GM21786 (cell line): ENCODE measurements around the gene PIK3C3.
"Not testable (repeated sequence)": the region's sequence is repeated elsewhere in the genome, so short reads cannot be mapped to it uniquely, and the experiment has no call there.

Experiments
- ATAC-seq: cut with Tn5 transposase; IDR thresholded peaks from one replicate; pipeline ENCODE4 v1.9.1; 2021; ENCODE audit not compliant: unreplicated experiment

The PIK3C3 gene

DNA sequence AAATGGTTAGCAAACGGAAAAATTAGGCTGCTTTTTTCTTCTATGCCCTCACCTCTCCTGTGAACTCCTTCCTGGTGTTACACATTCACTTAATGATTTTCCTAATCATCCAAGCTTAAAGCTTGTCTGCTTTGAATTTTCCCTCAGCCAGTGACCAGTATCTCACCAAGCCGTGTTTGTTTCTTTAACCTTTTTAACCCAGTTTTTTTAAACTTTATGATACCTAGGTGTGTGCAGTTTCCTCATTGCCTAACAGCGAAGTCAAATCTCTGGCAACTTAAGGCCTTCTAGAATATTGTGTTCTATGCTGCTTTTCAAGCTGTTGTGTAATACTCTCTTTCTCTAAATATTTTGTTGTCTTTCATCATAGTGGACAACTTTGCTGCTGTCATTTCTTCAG is 113.0 kb downstream of the PIK3C3 start:
- ATAC-seq: no peak

GRCh38 chr18:42069036-42069435 is 114.0 kb downstream of the PIK3C3 start:
- no peak for ATAC-seq

DNA sequence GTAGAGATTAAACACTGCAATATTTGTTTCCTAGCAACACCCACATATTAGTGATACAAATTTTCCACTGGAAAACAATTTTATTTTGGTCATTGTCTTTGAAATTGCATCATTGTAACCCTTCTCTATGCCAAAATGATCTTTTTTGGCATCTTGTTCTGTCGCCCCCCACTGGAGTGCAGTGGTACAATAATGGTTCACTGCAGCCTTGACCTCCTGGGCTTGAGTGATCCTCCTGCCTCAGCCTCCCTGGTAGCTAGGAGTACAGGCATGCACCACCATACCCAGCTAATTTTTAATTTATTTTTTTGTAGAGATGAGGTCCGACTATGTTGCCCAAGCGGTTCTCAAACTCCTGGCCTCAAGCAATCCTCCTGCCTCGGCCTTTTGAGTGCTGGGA is 117.4 kb downstream of the PIK3C3 start:
- no peak for ATAC-seq

- ATAC-seq: no peak
Observed at GRCh38 chr18:42074704-42075103, 119.7 kb downstream of the PIK3C3 start.

DNA sequence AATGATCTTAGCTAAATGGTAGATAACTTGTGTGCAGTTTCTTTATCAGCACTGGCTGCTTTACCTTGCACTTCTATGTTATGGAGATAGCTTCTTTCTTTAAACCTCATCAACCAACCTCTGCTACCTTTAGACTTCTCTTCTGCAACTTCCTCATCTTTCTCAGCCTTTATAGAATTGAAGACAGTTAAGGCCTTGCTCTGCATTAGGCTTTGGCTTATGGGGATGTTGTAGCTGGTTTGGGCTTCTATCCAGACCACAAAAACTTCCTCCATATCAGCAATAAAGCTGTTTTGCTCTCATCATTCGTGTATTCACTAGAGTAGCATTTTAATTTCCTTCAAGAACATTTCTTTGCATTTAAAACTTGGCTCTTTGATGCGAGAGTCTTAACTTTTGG is 123.7 kb downstream of the PIK3C3 start:
- ATAC-seq: no peak

DNA sequence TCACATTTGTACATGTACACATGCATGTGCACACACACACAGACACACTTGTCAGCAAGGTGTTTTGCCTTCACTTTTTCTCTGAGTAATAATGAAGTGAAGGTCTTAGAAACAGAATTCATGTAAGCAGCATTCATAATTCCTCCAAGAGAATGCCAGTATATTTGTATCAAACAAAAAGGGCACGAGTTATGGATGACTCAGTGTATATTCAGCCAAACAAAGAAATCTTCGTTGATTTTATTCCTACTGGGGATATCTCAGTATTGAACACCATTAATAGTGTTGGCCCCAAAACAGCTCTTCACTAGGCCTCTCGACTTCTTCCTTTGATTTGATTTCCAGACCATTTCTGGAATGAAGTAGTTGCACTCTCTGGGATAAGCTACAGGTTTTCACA is 125.3 kb downstream of the PIK3C3 start:
- no peak for ATAC-seq

DNA sequence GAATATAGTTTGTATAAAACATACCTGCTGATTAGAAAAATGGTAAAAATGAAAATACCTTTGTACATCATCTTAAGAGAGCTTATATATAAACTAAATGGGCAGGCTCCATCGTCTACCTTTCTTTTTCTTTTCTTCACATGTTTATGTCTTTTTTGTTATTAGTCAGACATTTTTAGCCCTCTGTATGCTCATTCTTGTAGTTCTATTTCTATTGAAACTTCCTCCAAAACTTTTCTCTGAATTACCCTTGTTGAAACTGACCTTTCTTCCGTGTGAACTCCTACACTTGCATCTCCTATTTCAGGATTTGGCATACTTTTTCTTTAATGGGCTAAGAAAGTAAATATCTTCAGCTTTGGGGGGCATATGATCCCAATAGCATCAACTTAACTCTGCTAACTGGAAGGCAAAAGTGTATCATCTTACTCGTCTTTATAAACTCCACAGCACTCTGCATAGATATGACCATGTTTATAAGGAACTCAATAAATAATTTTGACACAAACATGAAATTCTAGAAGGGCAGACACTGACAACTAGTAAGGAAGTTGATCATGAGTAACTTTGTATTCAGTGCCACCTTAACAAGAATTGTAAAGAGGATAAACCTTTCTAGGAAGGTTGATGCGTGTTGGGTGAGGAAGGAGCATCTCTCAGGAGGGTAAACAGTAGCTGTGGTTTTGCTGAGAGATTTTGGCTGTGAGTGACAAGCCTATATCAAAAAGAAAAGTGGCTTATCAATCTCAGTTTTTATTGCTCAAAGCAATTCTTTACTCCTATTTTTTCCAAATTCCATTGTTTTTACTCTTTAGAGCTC is 127.6 kb downstream of the PIK3C3 start:
- ATAC-seq: no peak

- ATAC-seq: no peak
Observed at GRCh38 chr18:42086288-42086687, 131.3 kb downstream of the PIK3C3 start.

DNA sequence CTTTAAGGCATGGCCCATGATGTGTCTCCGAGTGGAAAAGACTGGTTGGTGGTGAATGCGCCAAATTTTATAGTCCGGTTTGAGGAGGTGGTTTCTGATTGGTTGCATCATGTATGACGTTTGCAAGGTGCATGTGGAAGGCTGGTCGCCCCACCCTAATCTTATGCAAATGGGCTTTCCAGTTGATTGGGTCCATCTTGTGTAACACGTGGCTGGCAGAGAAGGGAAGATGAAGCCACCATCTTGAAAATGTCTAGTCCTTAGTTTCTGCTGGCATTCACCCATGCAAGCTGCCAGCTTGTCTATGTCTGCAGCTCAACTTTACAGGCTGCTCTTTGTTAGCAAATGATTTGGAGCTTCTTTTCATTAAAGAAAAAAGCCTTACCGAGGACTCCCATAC is 132.2 kb downstream of the PIK3C3 start:
- no peak for ATAC-seq

- no peak for ATAC-seq
Observed at GRCh38 chr18:42087876-42088275, 132.8 kb downstream of the PIK3C3 start.

- no peak for ATAC-seq
Observed at GRCh38 chr18:42092848-42093247, 137.8 kb downstream of the PIK3C3 start.

GRCh38 chr18:42094875-42095274 is 139.8 kb downstream of the PIK3C3 start:
- ATAC-seq: no peak

- no peak for ATAC-seq
Observed at GRCh38 chr18:42095732-42096377, 140.8 kb downstream of the PIK3C3 start.

- no peak for ATAC-seq
Observed at GRCh38 chr18:42100248-42100647, 145.2 kb downstream of the PIK3C3 start.

DNA sequence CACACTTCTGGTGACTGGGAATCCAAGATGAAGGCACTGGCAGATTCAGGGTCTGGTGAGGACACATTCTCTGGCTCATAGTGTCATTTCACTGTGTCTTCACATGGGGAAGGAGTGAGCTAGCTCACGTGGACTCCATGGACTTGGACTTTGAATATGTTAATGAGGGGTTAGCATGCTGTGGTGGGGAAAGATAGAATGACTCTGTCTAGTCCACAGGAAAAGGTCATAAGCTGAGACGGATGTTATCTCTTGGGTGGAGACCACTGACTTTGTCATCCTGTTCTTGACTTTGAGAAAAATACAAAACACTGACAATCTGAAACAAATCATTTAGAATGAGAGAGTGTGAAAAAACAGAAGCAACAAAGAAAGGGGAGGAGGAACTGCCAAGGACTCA is 145.9 kb downstream of the PIK3C3 start:
- no peak for ATAC-seq

DNA sequence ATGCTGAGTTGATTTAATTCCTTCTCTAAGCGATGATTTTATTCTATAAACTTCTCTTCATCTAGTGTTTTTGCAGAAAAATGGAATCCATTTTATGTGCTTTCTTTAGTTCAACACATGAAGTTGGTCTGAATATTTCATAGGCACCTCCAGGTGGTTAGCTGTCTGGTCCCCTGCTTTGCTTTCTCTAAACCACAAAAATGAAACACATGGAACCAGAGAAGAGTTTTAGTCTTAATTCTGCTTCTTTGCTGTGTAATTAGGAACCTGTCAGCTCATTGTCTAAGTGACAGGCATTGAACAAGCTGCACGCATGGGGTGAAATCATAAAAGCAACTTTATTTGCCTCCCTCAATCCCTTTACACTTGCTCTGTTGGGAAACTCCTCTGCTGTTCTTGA is 150.4 kb downstream of the PIK3C3 start:
- no peak for ATAC-seq

GRCh38 chr18:42106784-42107183 is 151.8 kb downstream of the PIK3C3 start:
- ATAC-seq: no peak

- no peak for ATAC-seq
Observed at GRCh38 chr18:42107287-42107686, 152.3 kb downstream of the PIK3C3 start.

- no peak for ATAC-seq
Observed at GRCh38 chr18:42107691-42108450, 152.8 kb downstream of the PIK3C3 start.

DNA sequence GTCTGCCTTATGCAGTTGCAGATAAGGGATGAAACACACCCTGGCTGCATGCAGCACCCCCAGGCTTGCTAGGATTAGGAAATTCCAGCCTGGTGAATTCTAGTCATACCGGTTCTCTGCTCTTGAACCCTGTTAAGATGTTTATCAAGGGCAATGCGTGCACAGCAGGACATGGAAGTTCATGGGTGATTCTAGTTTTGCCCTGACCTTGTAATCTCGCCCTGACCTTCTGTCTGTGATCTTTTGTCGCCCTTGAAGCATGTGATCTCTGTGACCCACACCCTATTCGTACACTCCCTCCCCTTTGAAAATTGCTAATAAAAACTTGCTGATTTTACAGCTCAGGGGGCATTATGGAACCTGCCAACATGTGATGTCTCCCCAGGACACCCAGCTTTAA is 157.1 kb downstream of the PIK3C3 start:
- ATAC-seq: not testable (repeated sequence)

GRCh38 chr18:42112657-42113420 is 157.8 kb downstream of the PIK3C3 start:
- no peak for ATAC-seq
